ENCODE measurements around the gene TMEM171.

DNA sequence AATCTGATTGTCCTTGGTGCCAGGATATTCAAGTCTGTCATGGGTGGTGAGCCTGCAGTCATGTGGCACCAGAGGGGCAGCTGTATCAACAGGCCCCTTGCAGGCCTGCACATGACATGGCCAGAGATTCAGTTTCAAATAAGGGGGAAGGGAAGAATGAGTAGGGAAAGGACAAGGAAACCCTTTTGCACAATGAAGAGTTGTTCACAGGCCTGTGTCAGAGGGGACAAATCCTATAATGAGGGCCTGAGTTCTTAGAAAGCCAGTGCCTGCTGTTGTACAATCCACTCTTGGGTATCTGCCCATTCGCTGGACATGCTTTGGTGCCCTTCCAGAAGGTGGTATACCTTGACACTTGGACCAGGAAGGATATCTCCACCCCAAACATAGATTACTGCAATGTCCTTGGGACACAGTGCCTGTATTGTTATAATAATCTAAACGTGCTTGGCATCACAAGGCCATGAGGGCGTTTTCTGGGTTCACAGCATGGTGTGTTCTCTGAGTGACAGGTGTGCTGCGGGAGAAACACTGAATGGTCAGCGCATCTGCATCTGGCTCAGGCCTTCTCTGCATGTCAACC, 1.9 kb upstream of the TMEM171 start:
- TF ChIP-seq, protein P1, sequence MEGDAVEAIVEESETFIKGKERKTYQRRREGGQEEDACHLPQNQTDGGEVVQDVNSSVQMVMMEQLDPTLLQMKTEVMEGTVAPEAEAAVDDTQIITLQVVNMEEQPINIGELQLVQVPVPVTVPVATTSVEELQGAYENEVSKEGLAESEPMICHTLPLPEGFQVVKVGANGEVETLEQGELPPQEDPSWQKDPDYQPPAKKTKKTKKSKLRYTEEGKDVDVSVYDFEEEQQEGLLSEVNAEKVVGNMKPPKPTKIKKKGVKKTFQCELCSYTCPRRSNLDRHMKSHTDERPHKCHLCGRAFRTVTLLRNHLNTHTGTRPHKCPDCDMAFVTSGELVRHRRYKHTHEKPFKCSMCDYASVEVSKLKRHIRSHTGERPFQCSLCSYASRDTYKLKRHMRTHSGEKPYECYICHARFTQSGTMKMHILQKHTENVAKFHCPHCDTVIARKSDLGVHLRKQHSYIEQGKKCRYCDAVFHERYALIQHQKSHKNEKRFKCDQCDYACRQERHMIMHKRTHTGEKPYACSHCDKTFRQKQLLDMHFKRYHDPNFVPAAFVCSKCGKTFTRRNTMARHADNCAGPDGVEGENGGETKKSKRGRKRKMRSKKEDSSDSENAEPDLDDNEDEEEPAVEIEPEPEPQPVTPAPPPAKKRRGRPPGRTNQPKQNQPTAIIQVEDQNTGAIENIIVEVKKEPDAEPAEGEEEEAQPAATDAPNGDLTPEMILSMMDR (IDR thresholded peaks at IDR 0.05) = no peak
- no peak for TF ChIP-seq POLR2A (IDR thresholded peaks at IDR 0.05)
